Adrenal gland (tissue), 5 donors: Measurements from ENCODE around the gene AKR1A1.

Experiments
- POLR2A ChIP-seq, 2 donors: fragments of 450-650 bp; IDR thresholded peaks; one replicate each; pipeline ENCODE4 v1.6.1; 2017; ENCODE audit warnings: antibody characterized with exemption in 2 of 2, mild to moderate bottlenecking in 2 of 2, moderate library complexity in 1 of 2
- TF ChIP-seq, protein P1 (sequence below), 6 experiments: fragments of 450-650 bp in 4 of 6; fragments of 200-600 bp in 2 of 6; sonication (generic) in 1 of 6; IDR thresholded peaks; 1 replicate in 5 of 6; 2 replicates in 1 of 6; pipeline versions ENCODE4 v1.5.1 to v1.8.0; 2016 to 2021; ENCODE audit warnings: antibody characterized with exemption in 6 of 6, mild to moderate bottlenecking in 2 of 6, moderate library complexity in 1 of 6
- donor health status: DM: no; HTN: no; CAD: no.

DNA sequence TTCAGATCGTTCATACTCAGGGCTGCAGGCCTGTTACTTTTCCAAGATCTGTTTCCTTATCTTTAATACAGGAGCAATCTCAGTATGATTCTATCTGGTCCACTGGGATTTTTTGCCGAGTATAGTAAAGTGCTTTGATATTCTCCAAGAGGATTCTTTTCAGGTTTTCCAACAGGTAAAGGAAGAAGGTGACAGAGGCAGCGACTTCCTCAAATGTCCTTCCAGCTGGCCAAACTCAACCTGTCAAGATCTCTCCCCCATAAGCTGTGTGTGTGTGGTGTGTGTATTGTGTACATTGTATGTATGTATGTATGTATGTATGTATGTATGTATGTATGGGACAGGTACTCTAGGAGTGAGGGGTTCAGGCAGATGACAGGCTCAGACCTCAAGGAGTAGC, 1.1 kb downstream of the AKR1A1 start:
- TF ChIP-seq, protein P1, sequence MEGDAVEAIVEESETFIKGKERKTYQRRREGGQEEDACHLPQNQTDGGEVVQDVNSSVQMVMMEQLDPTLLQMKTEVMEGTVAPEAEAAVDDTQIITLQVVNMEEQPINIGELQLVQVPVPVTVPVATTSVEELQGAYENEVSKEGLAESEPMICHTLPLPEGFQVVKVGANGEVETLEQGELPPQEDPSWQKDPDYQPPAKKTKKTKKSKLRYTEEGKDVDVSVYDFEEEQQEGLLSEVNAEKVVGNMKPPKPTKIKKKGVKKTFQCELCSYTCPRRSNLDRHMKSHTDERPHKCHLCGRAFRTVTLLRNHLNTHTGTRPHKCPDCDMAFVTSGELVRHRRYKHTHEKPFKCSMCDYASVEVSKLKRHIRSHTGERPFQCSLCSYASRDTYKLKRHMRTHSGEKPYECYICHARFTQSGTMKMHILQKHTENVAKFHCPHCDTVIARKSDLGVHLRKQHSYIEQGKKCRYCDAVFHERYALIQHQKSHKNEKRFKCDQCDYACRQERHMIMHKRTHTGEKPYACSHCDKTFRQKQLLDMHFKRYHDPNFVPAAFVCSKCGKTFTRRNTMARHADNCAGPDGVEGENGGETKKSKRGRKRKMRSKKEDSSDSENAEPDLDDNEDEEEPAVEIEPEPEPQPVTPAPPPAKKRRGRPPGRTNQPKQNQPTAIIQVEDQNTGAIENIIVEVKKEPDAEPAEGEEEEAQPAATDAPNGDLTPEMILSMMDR (IDR thresholded peaks at IDR 0.05), result no peak
- no peak for TF ChIP-seq POLR2A (IDR thresholded peaks at IDR 0.05)
